ENCODE measurements around the gene CGAS. TPM values are rescaled to one million over a fixed set of nuclear protein-coding genes. Genes with fewer than 3 reads are reported as not detected.

Gene CGAS
- total RNA-seq, result 5.9 TPM
- 1.1 TPM for polyA plus RNA-seq (ENCODE audit: insufficient read depth, low read depth, low replicate concordance)
- long read RNA-seq, donor 1, result 0 reads
- long read RNA-seq, donor 2, partial matches to known transcripts, result 0 of 1 reads
- long read RNA-seq, donor 2, other reads (novel, unspliced or antisense), result 0 of 1 reads
- long read RNA-seq, donor 3, result 0 reads
- long read RNA-seq, donor 4, result 0 reads
- long read RNA-seq, donor 5, result 0 reads
- long read RNA-seq, donor 6, result 0 reads
- long read RNA-seq, donor 7, partial matches to known transcripts, result 0 of 4 reads
- long read RNA-seq, donor 7, other reads (novel, unspliced or antisense), result 2 of 4 reads
- long read RNA-seq, donor 8, result 0 reads
- long read RNA-seq, donor 9, result 0 reads
- long read RNA-seq, donor 10, result 0 reads

DNA sequence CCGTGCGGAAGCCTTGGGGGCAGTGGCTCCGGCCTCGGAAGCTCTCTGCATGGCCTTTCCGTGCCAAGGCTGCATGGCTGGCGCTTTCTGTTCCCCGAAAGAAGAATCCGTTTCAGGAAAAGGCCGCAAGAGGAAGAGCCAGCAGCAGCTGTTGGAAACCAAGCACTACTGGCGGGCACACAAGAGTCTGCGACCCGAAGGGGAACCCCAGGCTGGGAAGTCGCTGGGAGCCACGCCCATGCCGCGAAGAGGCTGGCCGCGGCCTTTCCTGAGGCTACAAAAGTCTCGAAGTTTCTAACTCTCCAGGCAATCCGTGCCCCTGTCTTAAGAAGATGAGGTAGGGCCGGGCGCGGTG lies at the start of gene CGAS:
Gene CGAS (minus strand): TSS at position 191 of the 355 bp plus-strand sequence. CDS start 116 bp downstream, at position 75.
- Histone ChIP-seq H3K27ac (ENCODE audit: low read depth in 2 of 2, low read length in 2 of 2) (peak within 1 kb of the TSS; percentile 63 to 69), H3K4me1 (ENCODE audit: control insufficient read depth in 2 of 3, insufficient read depth in 2 of 3, low read depth in 1 of 3, low read length in 3 of 3) (no peaks in the 10 kb centered on the region), H3K27me3 (ENCODE audit: control insufficient read depth, insufficient read depth, low read length) (no peaks in the 10 kb centered on the region), H3K4me3 (ENCODE audit: low read length in 3 of 3) (peak within 1 kb of the TSS; percentile 58 to 68 (median 65)), H3K9ac (ENCODE audit: low read length in 3 of 3) (peak within 1 kb of the TSS; percentile 38 to 80 (median 80)), H3K36me3 (ENCODE audit: control insufficient read depth in 2 of 3, insufficient read depth in 3 of 3, low read length in 3 of 3) (no peaks in the 10 kb centered on the region), H3K9me3 (ENCODE audit: control insufficient read depth in 2 of 3, insufficient read depth in 1 of 3, low read length in 3 of 3) (no peaks in the 10 kb centered on the region)
- FAIRE-seq (no peak), DNase-seq (peak in 3 of 5 donors; percentile 66 to 91 (median 73))
- intact Hi-C loops (cut with DNase I), result no loop called here
- TF ChIP-seq, protein P1, sequence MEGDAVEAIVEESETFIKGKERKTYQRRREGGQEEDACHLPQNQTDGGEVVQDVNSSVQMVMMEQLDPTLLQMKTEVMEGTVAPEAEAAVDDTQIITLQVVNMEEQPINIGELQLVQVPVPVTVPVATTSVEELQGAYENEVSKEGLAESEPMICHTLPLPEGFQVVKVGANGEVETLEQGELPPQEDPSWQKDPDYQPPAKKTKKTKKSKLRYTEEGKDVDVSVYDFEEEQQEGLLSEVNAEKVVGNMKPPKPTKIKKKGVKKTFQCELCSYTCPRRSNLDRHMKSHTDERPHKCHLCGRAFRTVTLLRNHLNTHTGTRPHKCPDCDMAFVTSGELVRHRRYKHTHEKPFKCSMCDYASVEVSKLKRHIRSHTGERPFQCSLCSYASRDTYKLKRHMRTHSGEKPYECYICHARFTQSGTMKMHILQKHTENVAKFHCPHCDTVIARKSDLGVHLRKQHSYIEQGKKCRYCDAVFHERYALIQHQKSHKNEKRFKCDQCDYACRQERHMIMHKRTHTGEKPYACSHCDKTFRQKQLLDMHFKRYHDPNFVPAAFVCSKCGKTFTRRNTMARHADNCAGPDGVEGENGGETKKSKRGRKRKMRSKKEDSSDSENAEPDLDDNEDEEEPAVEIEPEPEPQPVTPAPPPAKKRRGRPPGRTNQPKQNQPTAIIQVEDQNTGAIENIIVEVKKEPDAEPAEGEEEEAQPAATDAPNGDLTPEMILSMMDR (IDR thresholded peaks at IDR 0.05; ENCODE audit: borderline replicate concordance, extremely low read depth, insufficient read depth), result no peak

DNA sequence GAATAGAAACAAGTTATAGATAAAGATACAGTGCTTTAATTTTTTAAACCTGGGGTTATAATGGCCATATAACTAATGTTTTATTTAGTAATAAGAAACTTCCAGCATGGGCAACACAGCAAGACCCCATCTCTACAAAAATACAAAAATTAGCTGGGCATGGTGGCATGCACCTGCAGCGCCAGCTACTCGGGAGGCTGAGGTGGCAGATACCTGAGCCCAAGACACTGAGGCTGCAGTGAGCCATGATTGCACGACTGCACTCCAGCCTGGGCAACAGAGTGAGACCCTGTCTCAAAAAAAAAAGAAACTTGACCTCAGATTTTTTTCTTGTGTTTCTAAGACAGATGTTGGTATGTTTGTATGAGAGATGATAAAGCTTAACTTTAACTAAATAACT lies 45.8 kb upstream of the CGAS start:
- peaks cover 5 to 32% (median 15%) of the 10 kb centered on the region in 3 donors for H3K36me3 ChIP-seq (ENCODE audit: control insufficient read depth in 2 of 3, insufficient read depth in 3 of 3, low read length in 3 of 3)
- intact Hi-C loops (cut with DNase I), result no loop called here

DNA sequence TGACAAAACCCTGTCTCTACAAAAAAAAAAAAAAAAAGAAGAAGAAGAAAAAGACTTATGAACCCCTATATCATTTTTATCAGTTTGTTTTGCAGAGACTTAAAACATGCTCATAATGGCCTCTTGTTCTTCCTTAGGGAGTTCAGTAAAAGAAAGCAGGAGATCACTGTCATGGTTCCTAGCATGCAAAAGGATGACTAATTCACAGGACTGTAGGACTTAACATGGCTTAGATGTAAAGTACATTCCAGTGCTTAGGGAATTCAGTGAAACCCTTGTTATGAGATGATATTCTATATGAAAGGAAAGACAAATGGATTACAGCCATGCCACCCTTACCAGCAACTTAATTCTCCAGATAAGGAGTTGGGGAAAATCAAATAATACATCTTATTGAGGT lies 39.3 kb upstream of the CGAS start:
- DNase-seq, result no peak
- Histone ChIP-seq H3K9ac (ENCODE audit: low read length in 3 of 3) (no peak overlapping the region), H3K27ac (ENCODE audit: low read depth in 2 of 2, low read length in 2 of 2) (no peak overlapping the region), H3K4me1 (ENCODE audit: control insufficient read depth in 2 of 3, insufficient read depth in 2 of 3, low read depth in 1 of 3, low read length in 3 of 3) (no peaks in the 10 kb centered on the region), H3K9me3 (ENCODE audit: control insufficient read depth in 2 of 3, insufficient read depth in 1 of 3, low read length in 3 of 3) (no peaks in the 10 kb centered on the region), H3K27me3 (ENCODE audit: control insufficient read depth, insufficient read depth, low read length) (no peaks in the 10 kb centered on the region), H3K4me3 (ENCODE audit: low read length in 3 of 3) (no peak overlapping the region), H3K36me3 (ENCODE audit: control insufficient read depth in 2 of 3, insufficient read depth in 3 of 3, low read length in 3 of 3) (peaks cover 5 to 27% (median 19%) of the 10 kb centered on the region in 3 donors)
- FAIRE-seq, result no peak
- TF ChIP-seq, protein P1 (IDR thresholded peaks at IDR 0.05; ENCODE audit: borderline replicate concordance, extremely low read depth, insufficient read depth), result no peak
- intact Hi-C loops (cut with DNase I), result no loop called here

More for the DNA sequence above, 45.8 kb upstream of the CGAS start:
- DNase-seq, result no peak
- Histone ChIP-seq H3K27ac (ENCODE audit: low read depth in 2 of 2, low read length in 2 of 2) (no peak overlapping the region), H3K9me3 (ENCODE audit: control insufficient read depth in 2 of 3, insufficient read depth in 1 of 3, low read length in 3 of 3) (no peaks in the 10 kb centered on the region), H3K27me3 (ENCODE audit: control insufficient read depth, insufficient read depth, low read length) (no peaks in the 10 kb centered on the region), H3K4me3 (ENCODE audit: low read length in 3 of 3) (no peak overlapping the region), H3K9ac (ENCODE audit: low read length in 3 of 3) (no peak overlapping the region), H3K4me1 (ENCODE audit: control insufficient read depth in 2 of 3, insufficient read depth in 2 of 3, low read depth in 1 of 3, low read length in 3 of 3) (no peaks in the 10 kb centered on the region)
- no peak for FAIRE-seq
- TF ChIP-seq, protein P1 (IDR thresholded peaks at IDR 0.05; ENCODE audit: borderline replicate concordance, extremely low read depth, insufficient read depth), result no peak

Measured in kidney (tissue), 22 donors.